ENCODE results near the gene VPS16.

The VPS16 gene

DNA sequence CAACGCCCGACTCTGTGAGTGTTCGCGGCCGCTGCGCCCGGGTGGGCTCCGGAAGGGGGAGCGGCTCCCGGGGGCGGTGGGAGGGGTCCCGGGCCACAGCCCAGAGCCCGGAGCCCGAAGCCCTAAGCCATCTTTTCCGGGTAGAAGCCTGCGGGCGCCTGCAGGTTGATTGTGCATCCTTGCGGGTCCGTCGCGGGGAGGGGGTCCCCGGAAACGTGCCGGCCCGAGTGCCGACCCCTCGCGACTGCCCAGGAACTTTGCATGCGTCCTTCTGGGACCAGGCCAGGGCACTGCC lies 33.1 kb downstream of the VPS16 start:
- H3K4me3 ChIP-seq (ENCODE audit: low read depth, low read length) = peak overlapping the region; percentile 72
- in situ Hi-C loops (cut with HindIII; ENCODE audit: low sequenced_read_pairs) = no loop called here
- TF ChIP-seq, protein P1, sequence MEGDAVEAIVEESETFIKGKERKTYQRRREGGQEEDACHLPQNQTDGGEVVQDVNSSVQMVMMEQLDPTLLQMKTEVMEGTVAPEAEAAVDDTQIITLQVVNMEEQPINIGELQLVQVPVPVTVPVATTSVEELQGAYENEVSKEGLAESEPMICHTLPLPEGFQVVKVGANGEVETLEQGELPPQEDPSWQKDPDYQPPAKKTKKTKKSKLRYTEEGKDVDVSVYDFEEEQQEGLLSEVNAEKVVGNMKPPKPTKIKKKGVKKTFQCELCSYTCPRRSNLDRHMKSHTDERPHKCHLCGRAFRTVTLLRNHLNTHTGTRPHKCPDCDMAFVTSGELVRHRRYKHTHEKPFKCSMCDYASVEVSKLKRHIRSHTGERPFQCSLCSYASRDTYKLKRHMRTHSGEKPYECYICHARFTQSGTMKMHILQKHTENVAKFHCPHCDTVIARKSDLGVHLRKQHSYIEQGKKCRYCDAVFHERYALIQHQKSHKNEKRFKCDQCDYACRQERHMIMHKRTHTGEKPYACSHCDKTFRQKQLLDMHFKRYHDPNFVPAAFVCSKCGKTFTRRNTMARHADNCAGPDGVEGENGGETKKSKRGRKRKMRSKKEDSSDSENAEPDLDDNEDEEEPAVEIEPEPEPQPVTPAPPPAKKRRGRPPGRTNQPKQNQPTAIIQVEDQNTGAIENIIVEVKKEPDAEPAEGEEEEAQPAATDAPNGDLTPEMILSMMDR (IDR thresholded peaks at IDR 0.05; ENCODE audit: low read depth, low read length, missing control alignments) = no peak
- DNase-seq (ENCODE audit: low read depth) = no peak

DNA sequence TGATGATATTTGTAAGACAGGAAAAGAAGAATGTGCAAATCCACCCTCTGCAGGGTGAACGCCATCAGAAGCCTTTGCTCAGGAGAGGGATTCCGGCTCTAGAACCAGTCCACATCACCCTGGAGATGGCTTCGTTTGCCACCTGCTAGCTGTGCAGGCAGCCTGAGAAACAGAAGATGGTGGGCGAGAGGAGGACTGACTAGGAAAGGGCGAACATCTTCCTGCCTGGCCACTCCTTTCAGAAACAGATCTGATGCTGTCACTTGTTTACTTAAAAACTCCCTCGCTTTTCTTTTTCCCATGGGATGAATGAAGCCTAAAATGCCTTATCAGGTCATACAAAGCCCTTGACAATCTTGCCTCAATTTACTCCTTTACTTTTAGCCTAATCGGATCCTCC lies 33.9 kb downstream of the VPS16 start:
- TF ChIP-seq, protein P1 (IDR thresholded peaks at IDR 0.05; ENCODE audit: low read depth, low read length, missing control alignments) = no peak
- no peak for DNase-seq (ENCODE audit: low read depth)
- peak overlapping the region; percentile 72 for H3K4me3 ChIP-seq (ENCODE audit: low read depth, low read length)
- in situ Hi-C loops (cut with HindIII; ENCODE audit: low sequenced_read_pairs) = no loop called here

DNA sequence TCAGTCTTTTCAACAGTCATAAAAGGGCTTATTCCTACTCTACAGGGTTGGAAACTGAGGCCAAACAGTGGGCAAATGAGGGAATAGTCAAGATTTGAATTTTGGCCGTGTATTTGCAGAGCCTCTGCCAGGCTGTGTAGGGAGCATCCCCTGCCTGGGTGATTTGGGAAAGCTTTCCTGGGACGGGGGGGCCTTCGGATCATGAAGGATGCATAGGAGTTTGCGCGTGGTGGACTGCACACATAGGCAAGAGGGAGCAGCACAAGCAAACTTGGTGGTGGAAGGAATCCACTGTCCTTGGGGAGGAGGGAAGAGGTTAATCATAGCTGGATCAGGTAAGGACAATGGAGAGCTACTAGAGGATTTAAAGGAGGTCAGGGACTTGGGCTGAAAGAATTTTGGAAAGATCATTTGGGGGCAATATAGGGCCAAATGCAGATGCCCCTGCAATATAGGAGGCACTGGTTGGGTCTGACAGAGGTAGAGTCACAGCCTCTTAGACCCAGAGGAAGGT lies 35.2 kb downstream of the VPS16 start:
- no peak overlapping the region for H3K4me3 ChIP-seq (ENCODE audit: low read depth, low read length)

DNA sequence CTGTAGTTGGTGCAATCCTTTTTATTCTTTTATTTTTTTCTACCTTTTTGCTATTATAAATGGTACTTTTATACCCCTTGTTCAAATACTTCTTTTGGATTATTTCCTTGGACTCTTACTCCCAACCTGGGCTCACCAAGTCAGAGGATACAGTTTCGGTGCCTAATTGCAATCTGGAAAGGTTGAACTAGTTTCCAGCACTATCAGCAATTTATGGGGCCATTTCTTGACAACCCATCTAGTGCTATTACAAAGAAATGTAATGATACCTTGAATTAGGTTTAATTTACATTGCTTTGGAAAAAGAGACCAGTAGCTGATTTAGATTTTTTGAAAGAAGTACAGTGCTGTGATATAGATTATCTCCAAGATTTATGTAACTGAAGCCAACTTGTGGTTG lies 38.0 kb downstream of the VPS16 start:
- no peak for DNase-seq (ENCODE audit: low read depth)
- H3K4me3 ChIP-seq (ENCODE audit: low read depth, low read length) = no peak overlapping the region
- TF ChIP-seq, protein P1 (IDR thresholded peaks at IDR 0.05; ENCODE audit: low read depth, low read length, missing control alignments) = no peak
- in situ Hi-C loops (cut with HindIII; ENCODE audit: low sequenced_read_pairs) = no loop called here

More for the DNA sequence above, 35.2 kb downstream of the VPS16 start:
- DNase-seq (ENCODE audit: low read depth) = no peak
- in situ Hi-C loops (cut with HindIII; ENCODE audit: low sequenced_read_pairs) = no loop called here
- TF ChIP-seq, protein P1 (IDR thresholded peaks at IDR 0.05; ENCODE audit: low read depth, low read length, missing control alignments) = no peak

DNA sequence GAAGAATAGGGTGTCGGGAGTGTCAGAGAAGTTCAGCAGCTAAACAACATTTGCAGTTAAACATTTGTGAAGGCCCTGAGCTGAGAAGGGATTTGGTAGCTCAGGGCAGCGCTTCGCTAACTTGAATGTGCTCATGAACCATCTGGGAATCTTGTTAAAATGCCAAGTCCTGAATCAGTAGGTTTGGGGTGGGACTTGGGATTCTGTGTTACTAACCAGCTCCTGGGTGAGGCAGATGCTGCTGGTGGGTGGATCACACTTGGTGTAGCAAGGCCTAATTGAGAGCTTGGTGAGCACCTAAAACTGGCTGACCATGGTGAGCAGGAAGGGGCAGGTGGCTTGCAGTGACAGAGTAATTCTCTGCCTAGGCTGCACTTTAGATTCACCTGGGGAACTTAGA lies 38.6 kb downstream of the VPS16 start:
- DNase-seq (ENCODE audit: low read depth) = peak; percentile 71
- TF ChIP-seq, protein P1 (IDR thresholded peaks at IDR 0.05; ENCODE audit: low read depth, low read length, missing control alignments) = no peak
- no peak overlapping the region for H3K4me3 ChIP-seq (ENCODE audit: low read depth, low read length)
- in situ Hi-C loops (cut with HindIII; ENCODE audit: low sequenced_read_pairs) = no loop called here

DNA sequence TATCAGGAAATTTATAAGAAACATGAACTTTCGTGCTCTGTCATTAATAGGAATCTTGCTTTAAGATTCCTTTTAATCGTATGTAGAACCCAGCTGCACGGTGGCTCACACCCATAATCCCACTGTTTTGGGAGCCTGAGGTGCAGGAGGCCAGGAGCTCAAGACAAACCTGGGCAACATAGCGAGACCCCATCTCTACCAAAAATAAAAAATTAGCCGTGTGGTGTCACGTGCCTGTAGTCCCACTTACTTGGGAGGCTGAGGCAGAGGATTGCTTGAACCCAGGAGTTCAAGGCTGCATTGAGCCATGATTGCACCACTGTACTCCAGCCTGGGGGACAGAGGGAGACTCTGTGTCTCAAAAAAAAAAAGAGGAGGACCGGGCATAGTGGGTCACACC lies 40.1 kb downstream of the VPS16 start:
- TF ChIP-seq, protein P1 (IDR thresholded peaks at IDR 0.05; ENCODE audit: low read depth, low read length, missing control alignments) = no peak
- H3K4me3 ChIP-seq (ENCODE audit: low read depth, low read length) = no peak overlapping the region
- in situ Hi-C loops (cut with HindIII; ENCODE audit: low sequenced_read_pairs) = no loop called here
- no peak for DNase-seq (ENCODE audit: low read depth)

All from astrocyte of the cerebellum (primary cell).